HT-29 (cell line): ENCODE measurements around the gene PEX3. TPM values are rescaled to one million over a fixed set of nuclear protein-coding genes. Genes with fewer than 3 reads are reported as not detected.
"Not testable (repeated sequence)": the region's sequence is repeated elsewhere in the genome, so short reads cannot be mapped to it uniquely, and the experiment has no call there.

ENCODE experiments used
- DNase-seq: peaks from one replicate; pipeline ENCODE4 v3.0.0-alpha.2; 2015; ENCODE audit warnings: low spot score
- total RNA-seq: library from RNA; depleted of rRNA; stranded (reverse); fragments of >200 nt; shearing (Covaris generic); gene quantifications from 2 replicates; pipeline ENCODE4 v1.2.3, GENCODE V29; 2014

The PEX3 gene
- total RNA-seq, 1 experiment from 2014 or later: 10.5 TPM

DNA sequence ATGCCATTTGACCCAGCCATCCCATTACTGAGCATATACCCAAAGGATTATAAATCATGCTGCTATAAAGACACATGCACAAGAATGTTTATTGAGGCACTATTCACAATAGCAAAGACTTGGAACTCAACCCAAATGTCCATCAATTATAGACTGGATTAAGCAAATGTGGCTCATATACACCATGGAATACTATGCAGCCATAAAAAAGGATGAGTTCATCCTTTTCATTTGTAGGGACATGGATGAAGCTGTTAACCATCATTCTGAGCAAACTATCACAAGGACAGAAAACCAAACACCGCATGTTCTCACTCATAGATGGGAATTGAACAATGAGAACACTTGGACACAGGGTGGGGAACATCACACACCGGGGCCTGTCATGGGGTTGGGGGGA is 2.7 kb upstream of the PEX3 start:
- DNase-seq: not testable (repeated sequence)

DNA sequence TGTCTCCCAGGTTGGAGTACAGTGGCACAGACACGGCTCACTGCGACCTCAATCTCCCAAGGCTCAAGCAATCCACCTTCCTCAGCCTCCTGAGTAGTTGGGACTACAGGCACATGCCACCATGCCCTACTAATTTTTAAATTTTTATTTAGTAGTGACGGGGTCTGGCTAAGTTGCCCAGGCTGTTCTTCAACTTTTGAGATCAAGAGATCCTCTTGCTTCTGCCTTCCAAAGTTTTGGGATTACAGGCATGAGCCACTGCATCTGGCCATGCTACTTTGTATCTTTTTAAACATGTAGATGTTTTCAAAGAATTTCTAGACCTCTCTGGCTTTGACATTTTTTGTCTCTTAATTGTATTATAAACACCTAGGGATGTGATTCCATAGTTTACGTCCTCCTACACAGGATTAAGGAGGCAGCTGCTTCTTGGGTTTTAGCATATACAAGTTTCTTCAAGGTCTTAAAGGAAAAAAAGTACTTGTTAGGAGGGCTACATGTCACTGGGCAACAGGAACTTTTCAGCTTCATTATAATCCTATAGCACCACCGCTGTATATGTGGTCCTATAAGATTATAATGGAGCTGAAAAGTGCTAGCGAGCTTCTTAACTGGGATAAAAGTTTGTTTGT is 1.4 kb upstream of the PEX3 start:
- no peak for DNase-seq

DNA sequence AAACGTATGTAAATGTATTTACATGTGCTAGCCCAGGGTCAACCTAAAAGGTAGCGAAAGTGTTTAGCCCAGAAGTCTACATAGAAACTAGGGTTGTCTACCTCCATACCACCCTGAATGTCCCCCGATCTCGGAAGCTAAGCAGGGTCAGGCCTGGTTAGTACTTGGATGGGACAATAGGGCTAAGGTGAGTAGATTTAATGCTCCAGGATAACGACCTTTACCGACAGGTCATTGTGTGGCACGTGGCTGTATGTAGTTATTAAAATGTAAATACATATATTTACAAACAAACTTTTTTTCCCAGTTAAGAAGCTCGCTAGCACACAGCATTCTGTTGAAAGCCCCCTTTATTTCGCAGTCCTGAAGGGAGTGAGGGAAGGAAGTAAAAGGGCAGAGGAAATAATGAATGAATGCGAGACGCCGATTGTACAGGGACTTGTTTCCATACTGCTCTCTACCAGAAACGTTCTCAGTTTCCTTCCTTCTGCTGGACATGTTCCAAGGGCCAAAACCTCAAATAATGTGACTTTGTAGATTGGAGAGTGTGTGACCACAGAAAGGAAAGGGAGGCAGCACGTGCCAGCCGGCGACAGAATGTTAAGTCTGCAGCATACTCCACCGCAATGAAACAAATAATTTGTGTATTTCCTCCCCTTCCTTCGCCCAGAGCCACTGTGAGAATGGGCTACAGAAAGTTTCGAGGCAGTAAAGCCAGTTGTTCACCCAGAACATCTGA is 722 bp upstream of the PEX3 start:
- peak; percentile 59 for DNase-seq

DNA sequence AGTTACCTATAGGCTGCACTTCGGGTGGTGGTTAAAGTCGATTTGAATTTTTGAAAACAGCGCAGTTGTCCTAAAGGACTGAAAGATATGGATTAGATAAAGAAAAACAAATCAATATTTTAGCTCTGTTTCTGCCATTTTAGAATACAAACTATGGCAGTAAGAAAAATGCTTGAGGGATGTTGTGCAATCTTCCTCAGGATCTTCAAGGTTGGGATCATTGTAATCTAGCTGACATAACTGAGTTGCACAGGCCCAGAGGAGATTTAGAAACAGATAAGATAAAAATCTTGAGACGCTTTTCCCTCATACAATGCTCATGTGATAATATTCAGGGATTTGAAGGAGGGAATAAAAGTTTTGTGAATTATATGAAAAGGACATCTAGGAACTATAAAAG is 926 bp downstream of the PEX3 start:
- no peak for DNase-seq

DNA sequence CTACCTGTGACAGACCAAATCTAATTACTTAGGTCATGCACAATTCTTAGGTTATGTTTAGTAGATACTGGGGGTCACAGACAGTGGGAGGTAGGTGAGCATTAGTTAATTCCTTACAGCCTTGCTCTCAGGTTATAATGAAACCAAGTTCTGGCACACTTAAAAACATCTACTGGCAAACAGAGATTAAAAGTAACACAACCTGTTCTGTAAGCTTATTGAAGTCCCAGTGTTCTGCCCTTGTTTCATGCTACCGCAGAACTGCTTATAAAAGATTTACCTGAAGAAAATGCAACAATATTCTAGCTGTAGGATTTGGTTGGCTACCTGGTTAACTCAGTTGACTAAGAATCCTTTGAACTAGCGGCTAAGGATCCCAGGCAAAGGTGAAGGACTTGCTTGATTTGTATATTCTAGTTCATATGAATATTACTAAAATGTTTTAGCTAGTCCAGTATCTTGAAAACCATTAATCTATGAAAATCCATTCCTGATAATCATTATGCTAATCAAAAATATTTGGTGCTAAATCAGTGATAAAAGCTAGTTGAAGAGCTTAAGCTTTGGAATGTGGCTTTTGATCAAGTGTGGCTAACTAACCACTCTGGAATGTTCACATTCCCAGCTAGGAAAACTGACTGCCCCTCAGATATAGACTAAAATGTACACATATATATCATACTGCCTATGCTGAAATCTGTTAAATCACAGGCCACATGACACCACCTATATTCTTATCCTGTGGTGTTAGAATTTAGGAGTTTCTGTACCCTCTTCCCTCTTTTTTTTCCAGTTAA is 7.2 kb downstream of the PEX3 start:
- DNase-seq: peak; percentile 48

DNA sequence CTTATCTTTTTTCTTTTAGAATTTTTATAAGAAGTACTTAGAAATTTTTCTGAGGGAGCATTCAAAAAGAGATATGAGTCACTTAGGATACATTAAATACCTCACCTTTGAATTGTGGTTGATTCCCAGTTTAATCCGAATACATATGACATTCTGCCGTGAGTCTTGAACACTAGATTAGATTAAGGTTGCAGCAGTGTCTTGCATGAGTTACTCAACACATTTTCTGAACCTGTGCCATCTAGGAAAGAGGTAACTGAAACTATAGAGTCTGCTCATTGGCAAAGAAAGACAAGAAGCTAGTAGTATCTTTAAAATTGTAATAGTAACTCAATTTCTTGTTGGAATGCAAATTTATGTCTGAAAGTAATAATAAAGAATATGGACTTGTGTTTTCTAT is 14.9 kb downstream of the PEX3 start:
- DNase-seq: no peak

DNA sequence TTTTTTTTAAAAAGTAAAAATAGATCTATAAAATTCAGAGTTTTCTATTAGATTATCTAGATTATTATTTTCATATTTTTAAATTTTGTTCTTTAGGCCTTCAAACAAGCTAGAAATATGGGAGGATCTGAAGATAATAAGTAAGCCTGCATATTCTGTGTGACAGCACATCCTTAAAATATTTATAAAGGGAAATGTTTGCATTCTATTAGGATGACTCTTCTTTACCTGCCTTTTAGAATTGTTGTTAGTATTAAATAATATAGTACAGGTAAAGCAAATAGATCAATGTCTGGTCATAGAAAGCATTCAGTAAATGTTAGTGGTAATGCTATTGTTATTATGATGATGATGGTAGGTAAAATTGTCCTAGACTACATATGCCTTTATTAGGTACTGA is 17.4 kb downstream of the PEX3 start:
- no peak for DNase-seq

DNA sequence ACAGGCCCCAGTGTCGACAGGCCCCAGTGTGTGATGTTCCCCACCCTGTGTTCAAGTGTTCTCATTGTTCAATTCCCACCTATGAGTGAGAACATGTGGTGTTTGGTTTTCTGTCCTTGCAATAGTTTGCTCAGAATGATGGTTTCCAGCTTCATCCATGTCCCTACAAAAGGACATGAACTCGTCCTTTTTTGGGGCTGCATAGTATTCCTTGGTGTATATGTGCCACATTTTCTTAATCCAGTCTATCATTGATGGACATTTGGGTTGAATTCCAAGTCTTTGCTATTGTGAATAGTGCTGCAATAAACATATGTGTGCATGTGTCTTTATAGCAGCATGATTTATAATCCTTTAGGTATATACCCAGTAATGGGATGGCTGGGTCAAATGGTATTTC is 18.2 kb downstream of the PEX3 start:
- not testable (repeated sequence) for DNase-seq

DNA sequence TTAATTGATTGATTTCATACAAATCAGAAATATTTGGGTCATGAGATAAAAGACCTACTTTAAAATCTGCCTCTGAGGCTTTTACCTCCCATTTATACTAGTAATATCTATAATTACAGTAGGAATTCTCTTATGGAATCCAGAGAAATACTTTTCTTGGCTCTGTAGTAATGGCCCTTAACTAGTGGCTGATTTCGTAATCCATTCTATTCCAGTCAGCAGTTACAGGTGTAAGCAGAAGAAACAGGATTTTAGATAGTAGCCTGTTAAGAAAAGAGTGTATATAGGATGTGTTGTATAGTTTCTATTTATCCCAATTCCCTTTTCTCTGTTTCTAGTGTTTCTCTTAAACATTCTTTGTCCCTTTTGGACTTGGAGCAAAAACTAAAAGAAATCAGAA is 21.2 kb downstream of the PEX3 start:
- DNase-seq: no peak

DNA sequence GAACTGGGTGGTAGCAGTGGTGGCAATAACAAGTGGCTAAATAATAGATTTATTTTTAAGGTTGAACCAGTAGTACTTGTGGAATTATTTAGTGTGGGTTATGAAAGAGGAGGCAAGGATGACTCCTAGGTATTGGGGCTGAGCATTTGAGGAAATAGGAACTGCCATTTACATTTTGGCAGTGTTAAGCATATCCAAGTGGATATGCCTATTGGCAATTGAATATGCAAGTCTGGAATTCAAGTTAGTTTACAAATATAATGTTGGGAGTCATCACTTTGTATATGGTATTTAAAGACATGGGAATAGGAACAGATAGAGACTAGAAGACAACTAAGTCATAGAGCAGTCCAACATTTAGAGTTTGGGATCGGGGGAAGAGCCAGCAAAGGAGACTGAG is 25.9 kb downstream of the PEX3 start:
- no peak for DNase-seq

DNA sequence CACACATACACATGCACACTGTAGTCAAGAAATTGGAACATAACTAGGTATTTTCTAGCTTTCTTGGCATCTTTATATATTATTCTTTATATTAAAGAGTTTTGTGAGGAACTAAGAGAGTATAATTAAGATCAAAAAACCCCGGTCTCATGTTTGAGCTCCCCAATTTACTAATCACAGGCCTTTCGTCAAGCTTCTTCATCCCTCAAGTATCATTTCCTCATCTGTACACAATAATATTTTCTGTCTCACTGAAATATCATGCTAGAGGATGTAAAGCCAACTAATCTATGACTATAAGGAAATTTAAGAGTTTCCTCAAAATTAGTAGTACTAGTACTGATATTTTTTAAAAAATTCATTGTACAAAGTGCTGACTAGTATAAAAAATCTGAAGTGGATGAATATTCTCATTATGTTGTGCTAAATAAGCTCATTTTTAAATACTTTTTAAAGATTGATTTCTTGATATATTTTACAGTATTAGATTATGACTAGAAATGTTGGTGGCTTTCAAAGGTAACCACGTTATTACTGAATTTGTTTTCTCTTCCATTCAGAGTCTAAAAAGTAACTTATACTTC is 28.0 kb downstream of the PEX3 start:
- no peak for DNase-seq

DNA sequence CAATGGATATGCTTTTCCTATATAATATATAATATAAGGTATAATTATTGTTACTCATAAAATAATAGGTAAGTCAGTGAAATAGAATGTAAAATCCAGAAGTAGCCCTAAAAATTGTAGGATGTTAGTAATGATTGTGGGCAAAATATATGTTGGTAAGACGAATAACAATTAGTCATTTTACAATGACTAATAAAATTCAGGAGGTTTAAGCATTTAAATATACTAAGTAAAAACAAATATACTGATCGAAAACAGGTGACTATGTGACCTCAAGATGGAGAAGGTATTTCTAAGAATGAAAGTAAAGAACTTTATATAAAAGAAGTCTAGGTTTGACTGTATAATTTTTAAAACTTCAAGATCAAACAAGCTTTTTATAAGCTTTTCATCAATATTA is 32.0 kb downstream of the PEX3 start:
- DNase-seq: no peak

DNA sequence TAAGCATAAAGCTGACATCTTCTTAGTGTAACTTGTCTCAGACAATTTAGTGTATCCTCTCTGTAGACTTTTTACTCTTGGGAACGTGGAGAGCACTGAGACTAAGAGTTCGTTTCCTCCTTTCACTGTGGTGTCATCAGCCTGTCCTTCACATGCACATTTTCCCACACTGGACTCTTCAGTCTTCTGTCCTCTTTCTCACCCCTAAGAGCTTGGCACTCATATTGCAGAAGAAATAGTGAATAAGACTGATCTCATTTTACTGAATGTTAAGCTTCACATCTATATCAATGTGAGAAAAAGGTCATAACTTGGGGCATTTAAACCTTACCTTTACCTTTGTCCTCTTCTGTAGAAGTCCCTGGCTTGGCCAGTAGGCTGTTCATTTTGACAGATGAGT is 35.4 kb downstream of the PEX3 start:
- no peak for DNase-seq

DNA sequence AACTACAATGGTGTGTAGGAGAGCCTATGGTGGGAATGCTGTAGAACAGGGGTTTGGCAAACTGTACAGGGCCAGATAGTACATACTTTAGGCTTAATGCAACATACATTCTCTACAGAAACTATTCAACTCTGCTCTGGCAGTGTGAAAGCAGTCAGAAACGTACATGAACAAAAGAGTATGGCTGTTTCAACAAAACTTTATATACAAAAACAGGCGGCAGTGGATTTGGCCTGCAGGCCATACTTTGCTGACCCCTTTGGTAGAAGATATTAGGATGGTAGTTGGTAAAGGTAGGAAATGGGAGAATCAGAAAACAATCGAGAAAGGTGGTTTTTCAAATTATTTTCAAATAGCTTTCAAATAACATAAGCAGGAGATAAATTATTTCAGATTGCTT is 36.1 kb downstream of the PEX3 start:
- no peak for DNase-seq

DNA sequence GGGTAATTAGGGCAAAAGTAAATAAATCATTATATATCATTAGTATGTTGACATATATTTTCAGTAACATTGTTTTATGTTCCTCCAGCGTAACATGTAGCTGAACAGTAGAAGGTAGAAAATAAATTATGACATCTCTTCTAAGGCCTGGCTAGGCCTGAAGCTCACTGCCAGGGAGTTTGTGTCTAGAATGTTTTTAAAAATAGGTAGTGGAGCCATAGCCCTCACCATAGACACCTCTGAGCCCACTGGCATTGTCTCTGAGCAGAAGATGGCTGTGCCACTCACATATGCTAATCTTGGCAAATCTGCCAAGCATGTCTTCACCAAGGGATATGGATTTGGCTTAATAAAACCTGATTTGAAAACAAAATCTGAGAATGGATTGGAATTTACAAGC is 39.6 kb downstream of the PEX3 start:
- no peak for DNase-seq

DNA sequence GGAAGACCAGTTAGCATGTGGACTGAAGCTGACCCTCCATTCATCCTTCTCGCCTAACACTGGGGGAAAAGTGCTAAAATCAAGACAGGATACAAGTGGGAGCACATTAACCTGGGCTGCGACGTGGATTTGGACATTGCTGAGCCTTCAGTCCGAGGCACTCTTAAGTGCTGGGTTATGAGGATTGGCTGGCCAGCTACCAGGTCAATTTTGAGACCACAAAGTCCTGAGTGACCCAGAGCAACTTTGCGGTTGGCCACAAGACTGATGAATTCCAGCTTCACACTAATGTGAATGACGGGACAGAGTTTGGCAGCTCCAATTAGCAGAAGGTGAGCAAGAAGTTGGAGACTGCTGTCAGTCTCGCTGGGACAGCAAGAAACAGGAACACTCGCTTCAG is 40.2 kb downstream of the PEX3 start:
- no peak for DNase-seq

DNA sequence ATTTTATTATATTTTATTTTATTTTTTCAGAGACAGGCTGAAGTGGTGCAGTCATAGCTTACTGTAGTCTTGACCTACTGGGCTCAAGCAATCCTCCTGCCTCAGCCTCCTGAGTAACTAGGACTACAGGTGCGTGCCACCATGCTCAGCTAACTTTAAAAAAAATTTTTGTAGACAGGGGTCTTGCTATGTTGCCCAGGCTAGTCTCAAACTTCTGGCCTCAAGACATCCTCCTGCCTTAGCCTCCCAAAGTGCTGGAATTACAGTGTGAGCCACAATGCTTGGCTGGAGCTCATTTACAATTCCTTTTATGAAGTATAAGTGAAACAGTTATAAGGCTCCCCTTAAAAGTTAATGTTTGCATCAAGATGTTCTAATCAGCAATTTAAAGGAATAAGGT is 46.4 kb downstream of the PEX3 start:
- no peak for DNase-seq

DNA sequence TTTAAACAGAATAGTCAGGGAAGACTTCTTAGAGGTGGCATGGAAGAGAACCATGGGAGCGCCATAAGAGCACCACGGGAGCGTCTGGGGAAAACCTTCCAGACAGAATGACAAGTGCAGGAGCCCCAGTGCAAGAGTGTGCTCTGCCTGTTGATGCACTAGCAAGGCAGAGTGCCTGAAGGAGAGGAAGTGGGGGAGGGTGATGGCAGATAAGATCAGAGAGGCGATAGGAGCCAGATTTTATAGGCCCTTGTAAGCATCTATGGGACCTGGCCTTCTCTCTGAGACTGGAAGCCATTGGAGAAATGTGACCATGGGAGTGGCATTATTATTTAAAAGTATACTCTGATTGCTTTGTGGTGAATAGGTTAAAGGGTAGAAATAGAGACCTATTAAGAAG is 47.8 kb downstream of the PEX3 start:
- DNase-seq: no peak

DNA sequence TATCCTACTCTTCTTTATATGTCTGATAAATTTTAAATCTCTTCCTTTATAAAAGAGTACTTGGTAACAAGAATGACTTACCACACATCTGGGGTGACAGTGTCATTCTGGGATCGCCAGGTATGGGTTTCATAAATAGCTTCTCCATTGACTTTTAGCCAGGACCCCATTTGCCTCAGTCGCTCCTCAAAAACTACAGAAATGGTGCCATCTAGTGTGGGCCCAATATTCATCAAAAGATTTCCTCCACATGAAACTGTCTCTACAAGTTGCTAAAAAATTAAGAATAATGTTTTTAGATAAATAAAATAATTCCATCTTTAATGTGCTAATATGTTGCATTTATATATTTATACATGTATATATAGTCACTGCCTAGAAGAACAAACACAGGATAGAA is 51.2 kb downstream of the PEX3 start:
- DNase-seq: no peak

DNA sequence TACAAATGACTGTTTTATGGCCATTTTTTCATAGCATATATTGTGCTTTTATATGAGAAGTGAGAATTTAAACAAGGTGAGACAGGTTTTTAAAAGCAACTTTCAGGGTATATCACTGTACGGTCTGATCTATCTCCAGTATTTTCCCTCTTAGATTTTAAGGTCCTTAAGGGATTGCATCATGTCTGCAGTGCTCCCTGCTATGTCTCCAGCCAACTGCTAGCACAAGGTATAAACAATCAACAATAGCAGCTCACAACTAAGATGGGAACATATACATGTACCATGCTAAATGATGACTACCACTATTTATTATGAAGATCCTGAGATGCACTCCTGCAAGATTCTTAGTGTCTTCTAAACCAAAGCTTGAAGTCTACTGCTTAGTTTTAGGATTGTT is 53.8 kb downstream of the PEX3 start:
- no peak for DNase-seq

DNA sequence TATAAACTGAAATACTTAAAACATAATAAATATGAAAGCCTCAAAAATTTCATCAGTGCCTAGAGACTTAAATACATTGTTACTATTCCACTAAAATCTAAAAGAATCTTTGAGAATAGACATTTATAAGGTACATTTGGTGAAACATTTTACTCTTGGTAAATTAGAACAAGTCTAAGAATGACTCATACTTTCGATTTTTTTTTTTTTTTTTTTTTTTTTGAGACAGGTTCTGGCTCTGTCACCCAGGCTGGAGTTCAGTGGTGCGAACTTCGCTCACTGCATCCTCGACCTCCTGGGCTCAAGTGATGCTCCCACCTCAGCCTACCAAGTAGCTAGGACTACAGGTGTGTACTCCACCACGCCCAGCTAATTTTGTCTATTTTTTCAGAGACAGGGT is 54.5 kb downstream of the PEX3 start:
- DNase-seq: no peak

DNA sequence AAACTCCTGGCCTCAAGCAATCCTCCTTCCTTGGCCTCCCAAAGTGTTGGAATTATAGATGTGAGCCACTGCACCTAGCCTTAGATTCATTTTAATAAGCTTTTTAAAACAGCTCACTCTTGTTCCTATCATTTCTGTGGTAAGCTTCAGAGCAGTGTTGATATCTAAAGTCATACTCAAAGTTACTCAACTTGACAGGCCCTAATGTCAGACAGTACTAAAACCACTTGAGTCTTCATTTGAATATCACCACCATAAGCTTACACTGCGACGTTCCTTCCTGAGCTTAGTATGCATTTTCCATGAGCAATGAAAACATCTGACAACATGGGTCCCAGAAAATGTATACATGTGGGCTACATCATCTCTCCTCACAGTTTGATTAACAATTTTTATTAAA is 54.9 kb downstream of the PEX3 start:
- DNase-seq: no peak

DNA sequence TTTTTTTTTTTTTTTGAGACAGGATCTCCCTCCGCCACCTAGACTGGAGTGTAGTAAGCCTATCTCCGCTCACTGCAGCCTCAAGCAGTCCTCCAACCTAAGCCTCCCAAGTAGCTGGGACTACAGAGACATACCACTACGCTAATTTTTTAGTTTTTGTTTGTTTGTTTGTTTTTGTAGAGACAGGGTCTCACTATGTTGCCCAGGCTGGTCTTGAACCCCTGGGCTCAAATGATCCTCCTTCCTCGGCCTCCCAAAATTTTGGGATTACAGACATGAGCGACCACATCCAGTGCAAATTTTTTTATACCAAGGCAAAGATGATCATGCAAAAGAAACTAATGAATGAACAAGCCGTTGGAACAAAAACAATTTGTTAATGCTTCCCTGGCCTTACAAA is 55.6 kb downstream of the PEX3 start:
- DNase-seq: no peak
